ENCODE results near the gene PTPRG. TPM values are rescaled to one million over a fixed set of nuclear protein-coding genes. Genes with fewer than 3 reads are reported as not detected.

Gene PTPRG
- polyA plus RNA-seq, 1 donor (not counting 4 experiments of a cell fraction or from before 2014, with no cell fraction given), result 12.1 TPM

- H3K9me3 ChIP-seq (ENCODE audit: control insufficient read depth, low read depth, low read length), result no peaks in the 10 kb centered on the region
- peaks cover 0 to 1% of the 10 kb centered on the region in 2 experiments for H3K36me3 ChIP-seq (ENCODE audit: control insufficient read depth in 2 of 2, extremely low read depth in 1 of 2, insufficient read depth in 2 of 2, low read length in 2 of 2)
- FAIRE-seq (peak; percentile 52), DNase-seq (ENCODE audit: low read depth, low spot score) (no peak)
- no peak overlapping the region for H3K4me3 ChIP-seq (ENCODE audit: control insufficient read depth in 2 of 3, extremely low read depth in 1 of 3, insufficient read depth in 2 of 3, low read depth in 1 of 3, low read length in 3 of 3)
- no peak for TF ChIP-seq EZH2 (IDR thresholded peaks at IDR 0.05; ENCODE audit: low read length)
- TF ChIP-seq, protein P1, sequence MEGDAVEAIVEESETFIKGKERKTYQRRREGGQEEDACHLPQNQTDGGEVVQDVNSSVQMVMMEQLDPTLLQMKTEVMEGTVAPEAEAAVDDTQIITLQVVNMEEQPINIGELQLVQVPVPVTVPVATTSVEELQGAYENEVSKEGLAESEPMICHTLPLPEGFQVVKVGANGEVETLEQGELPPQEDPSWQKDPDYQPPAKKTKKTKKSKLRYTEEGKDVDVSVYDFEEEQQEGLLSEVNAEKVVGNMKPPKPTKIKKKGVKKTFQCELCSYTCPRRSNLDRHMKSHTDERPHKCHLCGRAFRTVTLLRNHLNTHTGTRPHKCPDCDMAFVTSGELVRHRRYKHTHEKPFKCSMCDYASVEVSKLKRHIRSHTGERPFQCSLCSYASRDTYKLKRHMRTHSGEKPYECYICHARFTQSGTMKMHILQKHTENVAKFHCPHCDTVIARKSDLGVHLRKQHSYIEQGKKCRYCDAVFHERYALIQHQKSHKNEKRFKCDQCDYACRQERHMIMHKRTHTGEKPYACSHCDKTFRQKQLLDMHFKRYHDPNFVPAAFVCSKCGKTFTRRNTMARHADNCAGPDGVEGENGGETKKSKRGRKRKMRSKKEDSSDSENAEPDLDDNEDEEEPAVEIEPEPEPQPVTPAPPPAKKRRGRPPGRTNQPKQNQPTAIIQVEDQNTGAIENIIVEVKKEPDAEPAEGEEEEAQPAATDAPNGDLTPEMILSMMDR (optimal IDR thresholded peaks at IDR 0.05 in 1 of 3, IDR thresholded peaks at IDR 0.05 in 1 of 3, conservative IDR thresholded peaks at IDR 0.05 in 1 of 3; ENCODE audit: extremely low read depth in 1 of 3, insufficient read depth in 2 of 3, low read length in 3 of 3), result no peak
- H3K27me3 ChIP-seq (ENCODE audit: control insufficient read depth, extremely low read depth, insufficient read depth, low read length), result no peaks in the 10 kb centered on the region
- no peak overlapping the region for H3K27ac ChIP-seq (ENCODE audit: control insufficient read depth, insufficient read depth, low read length)
- no peaks in the 10 kb centered on the region for H4K20me1 ChIP-seq (ENCODE audit: control insufficient read depth, extremely low read depth, insufficient read depth, low read length)
- dilution Hi-C loops (cut with MboI; ENCODE audit: extremely low pct_ligation_motif_present, low sequenced_read_pairs), result no loop called here
- H3K4me2 ChIP-seq (ENCODE audit: control insufficient read depth, extremely low read depth, insufficient read depth, low read depth, low read length), result no peak overlapping the region
- no peak overlapping the region for H2AFZ ChIP-seq (ENCODE audit: control insufficient read depth, low read length)
- peaks cover 14% of the 10 kb centered on the region for H3K4me1 ChIP-seq (ENCODE audit: control insufficient read depth, extremely low read depth, insufficient read depth, low read length)
- no peaks in the 10 kb centered on the region for H3K79me2 ChIP-seq (ENCODE audit: control insufficient read depth, insufficient read depth, low read length)
- H3K9ac ChIP-seq (ENCODE audit: control insufficient read depth, extremely low read depth, insufficient read depth, low read length), result no peak overlapping the region
- no peaks in the 10 kb centered on the region for H3K9me1 ChIP-seq (ENCODE audit: control insufficient read depth, extremely low read depth, insufficient read depth, low read length)
Observed at GRCh38 chr3:62259924-62260323, 698.6 kb downstream of the PTPRG start.

GRCh38 chr3:62260655-62261054 lies 699.3 kb downstream of the PTPRG start:
- no peak overlapping the region for H3K9ac ChIP-seq (ENCODE audit: control insufficient read depth, extremely low read depth, insufficient read depth, low read length)
- H3K79me2 ChIP-seq (ENCODE audit: control insufficient read depth, insufficient read depth, low read length), result no peaks in the 10 kb centered on the region
- no peaks in the 10 kb centered on the region for H3K27me3 ChIP-seq (ENCODE audit: control insufficient read depth, extremely low read depth, insufficient read depth, low read length)
- H3K27ac ChIP-seq (ENCODE audit: control insufficient read depth, insufficient read depth, low read length), result no peak overlapping the region
- no peak for TF ChIP-seq EZH2 (IDR thresholded peaks at IDR 0.05; ENCODE audit: low read length)
- TF ChIP-seq, protein P1 (optimal IDR thresholded peaks at IDR 0.05 in 1 of 3, IDR thresholded peaks at IDR 0.05 in 1 of 3, conservative IDR thresholded peaks at IDR 0.05 in 1 of 3; ENCODE audit: extremely low read depth in 1 of 3, insufficient read depth in 2 of 3, low read length in 3 of 3), result no peak
- H4K20me1 ChIP-seq (ENCODE audit: control insufficient read depth, extremely low read depth, insufficient read depth, low read length), result no peaks in the 10 kb centered on the region
- peaks cover 14% of the 10 kb centered on the region for H3K4me1 ChIP-seq (ENCODE audit: control insufficient read depth, extremely low read depth, insufficient read depth, low read length)
- H2AFZ ChIP-seq (ENCODE audit: control insufficient read depth, low read length), result no peak overlapping the region
- no peaks in the 10 kb centered on the region for H3K9me3 ChIP-seq (ENCODE audit: control insufficient read depth, low read depth, low read length)
- H3K4me2 ChIP-seq (ENCODE audit: control insufficient read depth, extremely low read depth, insufficient read depth, low read depth, low read length), result peak overlapping the region; percentile 39
- DNase-seq (ENCODE audit: low read depth, low spot score) (no peak), FAIRE-seq (no peak)
- dilution Hi-C loops (cut with MboI; ENCODE audit: extremely low pct_ligation_motif_present, low sequenced_read_pairs), result no loop called here
- no peaks in the 10 kb centered on the region for H3K9me1 ChIP-seq (ENCODE audit: control insufficient read depth, extremely low read depth, insufficient read depth, low read length)
- peaks cover 0 to 1% of the 10 kb centered on the region in 2 experiments for H3K36me3 ChIP-seq (ENCODE audit: control insufficient read depth in 2 of 2, extremely low read depth in 1 of 2, insufficient read depth in 2 of 2, low read length in 2 of 2)
- H3K4me3 ChIP-seq (ENCODE audit: control insufficient read depth in 2 of 3, extremely low read depth in 1 of 3, insufficient read depth in 2 of 3, low read depth in 1 of 3, low read length in 3 of 3), result no peak overlapping the region

All from keratinocyte (primary cell).